Activated CD4-positive, alpha-beta T cell treated with anti-CD3 and anti-CD28 coated beads for 4 hours (primary cell): ENCODE results near the gene NCAN.

Experiments used
- DNase-seq, 2 donors: peaks; one replicate each; pipeline ENCODE4 v3.0.0-alpha.2; 2020

Gene NCAN

DNA sequence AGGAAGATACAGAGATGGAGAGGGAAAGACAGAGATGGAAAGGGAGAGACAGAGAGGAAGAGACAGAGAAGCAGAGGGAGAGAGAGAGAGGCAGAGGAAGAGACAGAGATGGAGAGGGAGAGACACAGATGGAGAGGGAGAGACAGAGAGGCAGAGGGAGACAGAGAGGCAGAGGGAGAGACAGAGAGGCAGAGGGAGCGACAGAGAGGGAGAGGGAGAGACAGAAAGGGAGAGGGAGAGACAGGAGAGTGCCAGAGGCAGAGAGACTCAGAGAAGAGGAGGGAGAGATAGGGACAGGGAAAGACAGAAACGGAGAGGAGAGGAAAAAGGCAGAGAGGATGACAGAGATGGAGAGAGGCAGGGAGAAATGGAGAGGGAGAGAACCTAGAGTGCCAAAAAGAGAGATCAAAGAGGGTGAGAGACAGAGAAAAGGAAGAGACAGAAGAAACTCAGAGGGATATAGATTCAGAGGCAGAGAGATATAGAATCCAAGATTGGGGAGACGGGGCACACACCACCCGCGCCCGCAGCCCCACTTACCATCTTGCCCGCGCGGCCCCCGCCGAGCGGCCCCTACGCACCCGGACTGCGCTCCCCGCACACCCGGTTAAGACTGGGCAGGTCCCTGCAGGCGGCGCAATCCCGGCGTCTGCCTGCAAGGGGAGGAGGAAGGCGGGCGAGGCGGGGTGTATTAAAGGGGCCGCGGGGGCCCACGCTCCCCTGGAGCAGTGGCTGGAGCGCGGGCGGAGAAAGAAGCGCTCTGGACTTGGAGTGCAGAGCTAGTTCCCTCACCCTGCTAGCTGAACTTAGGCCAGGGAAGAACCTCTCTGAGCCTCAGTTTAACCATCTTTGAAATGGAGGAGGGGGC is 50.7 kb downstream of the NCAN start:
- DNase-seq, result no peak

DNA sequence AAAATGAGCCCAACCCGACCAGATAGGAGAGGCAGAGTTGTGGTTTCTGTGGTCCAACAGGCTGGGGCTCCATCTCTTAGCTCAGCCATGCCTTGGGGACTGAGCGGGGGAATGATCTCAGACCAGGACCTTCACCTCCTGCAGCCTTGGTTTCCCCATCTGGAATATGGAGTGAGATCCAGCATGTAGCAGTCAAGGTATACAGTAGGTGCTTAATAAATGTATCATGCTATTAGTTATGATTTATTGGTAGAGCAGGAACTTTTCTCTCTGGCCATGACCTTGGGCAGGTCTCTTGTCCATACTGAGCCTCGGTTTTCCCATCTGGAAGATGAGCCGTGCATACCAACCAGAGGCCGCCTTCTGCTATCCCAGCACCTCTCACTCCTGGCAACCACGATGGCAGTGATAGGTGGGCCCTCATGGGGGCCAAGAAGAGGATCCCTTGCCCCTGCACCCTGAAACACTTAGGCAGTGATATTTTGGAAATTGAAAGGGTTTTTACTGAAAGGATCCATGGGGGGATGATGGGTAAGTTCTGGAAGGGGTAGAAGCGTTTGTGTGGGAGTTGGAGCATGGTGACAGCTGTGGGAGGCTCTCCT is 52.2 kb downstream of the NCAN start:
- DNase-seq, result no peak

DNA sequence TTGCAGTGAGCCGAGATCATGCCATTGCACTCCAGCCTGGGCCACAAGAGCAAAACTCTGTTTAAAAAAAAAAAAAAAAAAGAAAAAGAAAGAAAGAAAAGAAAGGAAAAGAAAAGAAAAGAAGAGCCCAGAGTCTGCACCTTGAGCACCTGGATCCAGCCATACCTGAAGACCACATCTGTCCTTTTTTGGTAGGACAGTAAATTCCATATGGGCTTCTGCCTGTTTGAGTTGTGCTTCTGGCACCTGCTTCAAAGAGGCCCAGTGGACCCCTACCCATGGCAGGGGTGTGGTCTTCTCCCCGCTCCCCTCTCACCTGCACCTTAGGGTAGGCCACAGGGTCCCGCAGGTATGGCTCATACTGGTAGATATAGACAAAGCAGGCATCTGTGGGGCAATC is 55.5 kb downstream of the NCAN start:
- DNase-seq, result no peak

GRCh38 chr19:19268453-19269385 is 57.0 kb downstream of the NCAN start:
- DNase-seq, result no peak

DNA sequence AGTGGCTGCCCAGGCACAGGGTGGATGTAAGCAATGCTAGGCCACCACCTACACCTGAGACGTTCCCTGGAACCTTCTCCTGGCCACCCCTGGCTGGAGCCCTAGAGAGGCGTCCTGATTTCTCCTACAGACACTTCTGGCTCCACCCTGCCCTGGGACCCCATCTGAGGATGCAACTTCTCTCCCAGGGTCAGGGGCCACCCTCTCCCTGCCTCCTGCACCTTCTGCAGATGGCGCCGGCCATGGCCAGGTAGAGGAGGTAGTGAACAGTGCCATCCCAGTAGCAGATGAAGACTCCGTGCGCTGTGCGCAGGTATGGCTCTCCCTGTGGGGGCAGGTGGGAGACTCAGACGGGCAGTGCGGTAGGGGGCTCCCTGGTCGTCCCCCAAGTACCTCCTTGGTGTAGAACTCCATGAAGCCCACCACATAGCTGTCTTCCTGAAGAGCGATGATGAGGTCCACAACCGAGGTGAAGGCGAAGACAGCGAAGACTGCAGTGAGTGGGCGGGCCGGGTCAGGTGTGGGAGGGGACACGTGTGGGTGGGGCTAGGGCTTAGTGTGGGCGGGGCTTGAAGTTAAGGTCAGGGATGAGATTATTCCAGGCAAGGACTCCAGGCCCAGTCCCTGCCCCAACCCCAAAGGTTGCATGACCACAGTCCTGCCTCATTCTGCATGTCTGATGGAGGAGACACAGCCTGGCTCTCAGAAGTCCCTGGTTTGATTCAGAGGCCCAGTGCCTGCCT is 58.4 kb downstream of the NCAN start:
- DNase-seq, result no peak

- no peak for DNase-seq
Measured at GRCh38 chr19:19270749-19271571, 59.2 kb downstream of the NCAN start.

DNA sequence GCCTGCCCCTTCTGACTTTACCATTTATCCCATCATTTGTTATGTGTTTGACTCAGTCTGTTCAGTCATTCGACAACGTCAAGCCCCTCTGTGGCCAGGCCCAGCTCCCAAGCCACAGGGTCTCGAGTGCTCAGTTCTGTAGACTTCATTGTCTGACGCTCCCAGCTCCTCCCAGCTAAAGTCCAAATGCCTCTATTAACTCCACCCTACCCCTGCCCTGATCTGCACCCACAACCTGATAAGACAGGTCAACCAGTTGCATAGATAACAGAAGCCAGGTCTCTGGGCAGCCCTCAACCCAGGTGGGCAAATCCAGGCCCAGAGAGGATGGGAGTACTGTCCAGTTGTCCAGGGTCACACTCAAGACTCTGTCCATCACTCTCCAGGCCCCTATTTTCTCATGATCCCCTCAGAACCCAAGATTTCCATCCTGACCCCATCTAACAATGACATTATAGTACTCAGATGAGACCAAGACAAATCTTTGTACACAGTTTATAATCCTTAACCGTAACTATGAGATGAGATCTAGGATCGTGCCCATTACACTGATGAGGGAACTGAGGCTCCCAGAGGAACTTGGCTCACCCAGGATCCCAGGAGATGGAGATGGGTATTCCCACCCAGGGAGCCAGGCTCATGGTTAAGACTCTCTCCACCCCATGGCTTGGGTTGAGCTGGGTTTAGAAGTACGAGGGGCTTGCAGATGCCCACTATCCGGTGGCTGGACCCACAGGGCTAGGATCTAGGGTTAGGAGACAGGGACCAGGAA is 60.3 kb downstream of the NCAN start:
- no peak for DNase-seq

GRCh38 chr19:19274146-19274545 is 62.4 kb downstream of the NCAN start:
- DNase-seq, result no peak

DNA sequence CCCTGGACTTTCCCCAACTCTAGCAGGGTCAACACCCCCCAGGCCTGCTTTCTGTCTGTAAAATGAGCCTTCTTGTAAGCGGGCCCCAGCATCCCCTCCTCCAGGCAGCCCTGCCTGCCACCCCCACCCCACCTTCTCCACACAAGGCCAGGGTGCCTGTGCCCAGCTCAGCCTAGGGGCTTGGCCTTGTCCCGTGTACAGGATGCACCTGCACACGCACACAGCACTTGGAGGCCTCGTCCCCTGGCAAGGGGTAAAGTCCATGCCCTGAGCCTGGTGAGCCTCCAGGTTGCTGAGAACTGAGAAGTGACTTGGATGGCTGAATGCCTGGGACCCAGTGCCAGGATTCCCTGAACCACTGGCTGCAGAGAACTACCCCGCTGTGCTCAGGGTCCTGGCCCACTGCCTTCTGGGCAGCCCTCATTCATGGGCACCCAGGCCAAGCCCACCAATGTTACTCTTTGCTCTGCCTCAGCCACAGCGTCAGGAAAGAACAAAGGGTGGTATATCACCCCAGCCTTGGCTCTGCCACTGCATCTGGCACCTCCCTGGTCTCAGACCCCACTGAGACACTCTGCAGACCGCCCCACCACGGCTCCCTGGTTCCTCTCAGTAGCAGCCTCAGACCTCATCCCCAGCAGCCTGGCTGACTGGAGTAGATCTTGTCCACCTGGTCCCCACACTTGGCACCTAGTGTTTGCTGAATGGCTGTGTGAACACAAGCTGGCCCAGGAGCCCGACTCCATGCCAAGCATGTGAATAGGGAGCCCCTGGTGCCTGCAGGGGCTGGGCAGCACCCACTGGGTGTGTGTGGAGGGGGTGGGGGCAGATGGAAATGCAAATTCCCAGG is 63.2 kb downstream of the NCAN start:
- DNase-seq, result no peak

DNA sequence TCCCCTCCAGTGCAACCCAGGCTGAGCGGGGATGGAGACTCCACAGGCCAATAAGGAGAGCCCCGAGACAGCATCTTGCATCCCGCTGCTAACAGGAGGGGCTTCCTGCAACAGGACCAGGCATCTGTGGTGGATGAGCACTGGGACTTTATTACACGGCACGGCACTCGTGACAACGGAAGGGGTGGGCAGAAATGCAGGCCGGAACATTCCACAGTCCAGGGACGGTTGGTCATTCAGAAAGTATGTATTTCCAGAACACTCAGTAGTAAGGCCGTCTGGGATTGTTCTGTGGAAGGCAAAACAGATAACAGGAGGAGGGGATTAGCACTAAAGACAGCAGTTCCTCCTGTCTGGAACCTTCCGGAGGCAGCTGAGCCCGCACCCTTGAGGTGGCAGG is 64.6 kb downstream of the NCAN start:
- DNase-seq, result no peak

GRCh38 chr19:19276851-19277250 is 65.1 kb downstream of the NCAN start:
- DNase-seq, result no peak

GRCh38 chr19:19278315-19278714 is 66.6 kb downstream of the NCAN start:
- DNase-seq, result no peak

DNA sequence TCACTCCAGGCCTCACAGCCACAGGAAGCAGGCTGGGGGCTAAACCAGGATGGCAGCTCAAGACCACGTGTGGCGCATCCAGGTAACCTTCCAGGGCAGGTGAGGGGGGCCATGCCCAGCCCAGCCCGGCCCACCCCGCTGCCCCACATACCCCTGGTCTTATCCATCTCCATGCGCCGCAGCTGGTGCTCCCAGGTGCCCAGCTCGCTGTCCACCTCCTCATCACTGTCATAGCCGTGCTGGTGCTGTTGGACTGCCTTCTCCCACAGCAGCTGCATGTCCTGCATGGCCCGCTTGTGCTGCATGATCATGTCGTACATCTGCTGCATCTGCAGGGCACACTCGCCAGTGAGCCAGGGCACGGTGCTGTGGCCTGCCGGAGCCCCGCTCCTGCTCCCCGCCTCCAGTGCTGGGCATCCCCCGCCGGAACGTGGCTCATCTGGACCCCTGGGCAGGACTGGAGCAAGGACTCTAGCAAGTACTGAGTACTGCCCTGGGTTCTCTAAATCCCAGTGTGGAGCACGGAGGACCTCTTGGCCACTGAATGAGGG is 67.4 kb downstream of the NCAN start:
- DNase-seq, result no peak

DNA sequence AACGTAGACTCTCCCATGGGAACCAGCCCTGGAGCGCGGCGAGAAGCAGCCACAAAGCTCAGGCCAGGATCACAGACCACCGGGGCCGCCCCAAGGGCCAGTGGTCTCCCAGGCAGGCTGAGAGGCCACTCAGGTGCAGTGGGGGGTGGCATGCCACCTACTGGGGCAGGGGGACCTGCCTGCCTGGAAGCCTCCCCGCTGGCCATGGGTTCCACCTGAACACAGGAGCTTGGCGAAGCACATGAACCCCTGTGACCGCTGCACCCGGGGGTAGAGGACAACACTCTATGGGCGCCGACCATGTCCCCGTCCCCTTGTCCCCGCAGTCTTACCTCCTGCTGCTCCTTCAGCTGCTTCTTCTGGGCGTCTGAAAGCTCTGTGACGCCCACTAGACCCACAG is 68.1 kb downstream of the NCAN start:
- DNase-seq, result no peak

DNA sequence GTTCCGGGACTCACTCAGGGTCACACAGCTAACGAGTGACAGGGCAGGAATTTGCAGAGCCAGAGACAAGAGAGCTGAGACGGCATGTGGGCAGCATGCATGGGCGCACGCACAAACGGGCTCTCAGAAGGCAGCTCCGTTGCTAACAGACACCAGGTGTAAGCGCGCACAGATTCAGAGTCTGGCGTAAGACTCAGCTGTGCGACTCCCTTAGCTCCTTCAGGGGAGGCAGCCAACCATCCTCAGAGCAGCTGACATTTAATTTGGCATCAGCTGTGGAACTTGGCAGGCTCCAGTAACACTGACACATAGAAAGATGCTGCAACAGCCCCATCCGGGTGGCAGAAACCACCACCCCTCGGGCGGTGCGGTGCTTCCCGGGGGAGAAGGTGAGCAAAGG is 68.8 kb downstream of the NCAN start:
- DNase-seq, result no peak

DNA sequence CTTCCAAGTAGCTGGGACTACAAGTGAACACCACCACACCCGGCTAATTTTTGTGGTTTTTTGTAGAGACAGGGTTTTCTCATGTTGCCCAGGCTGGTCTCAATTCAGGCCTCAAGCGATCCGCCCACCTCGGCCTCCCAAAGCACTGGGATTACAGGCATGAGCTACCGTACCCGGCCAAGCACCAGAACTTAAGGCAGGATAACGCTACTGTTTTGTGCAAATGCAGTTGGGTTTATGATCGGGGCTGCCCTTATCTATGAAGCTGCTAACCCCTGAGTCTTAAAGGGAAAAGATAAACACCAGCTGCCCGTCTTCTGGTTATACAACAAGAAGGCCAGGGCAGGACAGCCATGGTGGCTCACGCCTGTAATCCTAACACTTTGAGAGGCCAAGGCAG is 73.9 kb downstream of the NCAN start:
- DNase-seq, result no peak

GRCh38 chr19:19292607-19293006 is 80.8 kb downstream of the NCAN start:
- DNase-seq, result no peak

- no peak for DNase-seq
Measured at GRCh38 chr19:19294914-19295313, 83.2 kb downstream of the NCAN start.

GRCh38 chr19:19296953-19297689 is 85.4 kb downstream of the NCAN start:
- no peak for DNase-seq
